ENCODE data around the gene CDK2. TPM values are rescaled to one million over a fixed set of nuclear protein-coding genes. Genes with fewer than 3 reads are reported as not detected.

CDK2 gene
- total RNA-seq, 1 donor from 2014 or later, result 62.0 TPM

GRCh38 chr12:55933169-55933798, 33.3 kb upstream of the CDK2 start:
- H3K4me3 ChIP-seq (ENCODE audit: low read depth, low read length), result peak overlapping the region; percentile 83
- DNase-seq (ENCODE audit: low read depth), result no peak

GRCh38 chr12:55933799-55934742, 32.6 kb upstream of the CDK2 start:
- no peak overlapping the region for H3K4me3 ChIP-seq (ENCODE audit: low read depth, low read length)
- no peak for DNase-seq (ENCODE audit: low read depth)
- no peak for TF ChIP-seq CTCF (conservative IDR thresholded peaks at IDR 0.05; ENCODE audit: low read depth, low read length)

More at GRCh38 chr12:55933169-55933798, 33.3 kb upstream of the CDK2 start:
- no peak for TF ChIP-seq CTCF (conservative IDR thresholded peaks at IDR 0.05; ENCODE audit: low read depth, low read length)

- no peak for DNase-seq (ENCODE audit: low read depth)
- no peak overlapping the region for H3K4me3 ChIP-seq (ENCODE audit: low read depth, low read length)
- no peak for TF ChIP-seq CTCF (conservative IDR thresholded peaks at IDR 0.05; ENCODE audit: low read depth, low read length)
These were observed 31.9 kb upstream of the CDK2 start for GRCh38 chr12:55934773-55935172.

- no peak overlapping the region for H3K4me3 ChIP-seq (ENCODE audit: low read depth, low read length)
- no peak for DNase-seq (ENCODE audit: low read depth)
- TF ChIP-seq CTCF (conservative IDR thresholded peaks at IDR 0.05; ENCODE audit: low read depth, low read length), result no peak
These were observed 30.9 kb upstream of the CDK2 start for GRCh38 chr12:55935738-55936151.

- no peak for DNase-seq (ENCODE audit: low read depth)
- no peak overlapping the region for H3K4me3 ChIP-seq (ENCODE audit: low read depth, low read length)
These were observed 28.6 kb upstream of the CDK2 start for GRCh38 chr12:55937981-55938380.

DNA sequence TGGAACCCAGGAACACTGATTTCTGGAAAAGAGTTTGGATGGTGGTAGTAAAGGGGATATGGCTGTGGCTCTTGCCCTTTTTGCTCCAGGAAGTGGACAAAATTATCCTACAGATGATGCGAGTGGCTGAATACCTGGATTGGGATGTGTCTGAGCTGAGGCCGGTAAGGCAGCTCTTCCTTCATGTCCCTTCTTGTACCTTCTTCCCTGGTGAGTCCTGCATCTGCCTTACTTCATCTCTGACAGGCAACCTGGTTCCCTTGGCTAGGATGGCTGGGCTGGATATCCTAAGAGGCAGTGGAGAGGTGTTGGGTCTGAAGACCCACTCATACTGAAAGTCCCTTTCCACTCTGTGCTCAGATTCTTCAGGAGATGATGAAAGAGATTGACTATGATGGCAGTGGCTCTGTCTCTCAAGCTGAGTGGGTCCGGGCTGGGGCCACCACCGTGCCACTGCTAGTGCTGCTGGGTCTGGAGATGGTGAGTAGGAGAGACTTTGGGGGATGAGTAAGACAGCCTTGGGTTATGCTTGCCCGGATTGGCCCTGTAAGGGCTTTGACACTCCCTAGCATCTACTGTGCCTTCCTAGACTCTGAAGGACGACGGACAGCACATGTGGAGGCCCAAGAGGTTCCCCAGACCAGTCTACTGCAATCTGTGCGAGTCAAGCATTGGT, 27.7 kb upstream of the CDK2 start:
- DNase-seq (ENCODE audit: low read depth), result no peak
- no peak for TF ChIP-seq CTCF (conservative IDR thresholded peaks at IDR 0.05; ENCODE audit: low read depth, low read length)
- no peak overlapping the region for H3K4me3 ChIP-seq (ENCODE audit: low read depth, low read length)

More at GRCh38 chr12:55937981-55938380, 28.6 kb upstream of the CDK2 start:
- TF ChIP-seq CTCF (conservative IDR thresholded peaks at IDR 0.05; ENCODE audit: low read depth, low read length), result no peak

All from epithelial cell of proximal tubule (primary cell).